ENCODE measurements around the gene STX10. TPM values are rescaled to one million over a fixed set of nuclear protein-coding genes. Genes with fewer than 3 reads are reported as not detected.

The STX10 gene
- total RNA-seq, 2 experiments from 2014 or later = 41.6 to 67.8 TPM

- TF ChIP-seq EZH2phosphoT487 (IDR thresholded peaks at IDR 0.05; ENCODE audit: borderline replicate concordance, low read depth, low read length) (no peak), CTCF (conservative IDR thresholded peaks at IDR 0.05; ENCODE audit: low read length) (no peak)
- Histone ChIP-seq H2AFZ (ENCODE audit: low read length) (no peak overlapping the region), H4K20me1 (ENCODE audit: insufficient read depth, low read length) (no peaks in the 10 kb centered on the region; the same call in 1 of the 2 replicates), H3K9me3 (ENCODE audit: low read length) (no peaks in the 10 kb centered on the region), H3K4me1 (ENCODE audit: insufficient read depth, low read length, poor library complexity, severe bottlenecking) (no peaks in the 10 kb centered on the region), H3K4me3 (ENCODE audit: low read depth, low read length, poor library complexity, severe bottlenecking) (no peak overlapping the region), H3K79me2 (ENCODE audit: insufficient read depth, low read depth, low read length) (peaks cover 12% of the 10 kb centered on the region; the same call in 1 of the 2 replicates), H3K36me3 (ENCODE audit: insufficient read depth, low read length) (peaks cover 82% of the 10 kb centered on the region), H3K4me2 (ENCODE audit: low read length) (no peak overlapping the region), H3K9me2 (ENCODE audit: insufficient read depth, low read length) (no peaks in the 10 kb centered on the region), H3K27ac (ENCODE audit: low read depth, low read length, poor library complexity, severe bottlenecking) (no peak overlapping the region)
- no peak for DNase-seq (ENCODE audit: low spot score)
- BruUV-seq (replicated peaks) = no TSS peak
- ChIA-PET POLR2A (interaction anchor here (1.3 kb wide), 1 partner anchor 10 kb away, joined by 3 read pairs; no protein-coding TSS in a partner anchor), CTCF (ENCODE audit: unreplicated experiment) (no interaction called here)
- intact Hi-C loops (cut with micrococcal nuclease; ENCODE audit: unreplicated experiment) = no loop called here
Observed at GRCh38 chr19:13133241-13133870, 16.8 kb downstream of the STX10 start.

GRCh38 chr19:13132471-13133180 lies 17.5 kb downstream of the STX10 start:
- Histone ChIP-seq H3K79me2 (ENCODE audit: insufficient read depth, low read depth, low read length) (peaks cover 13% of the 10 kb centered on the region; the same call in 1 of the 2 replicates), H3K4me2 (ENCODE audit: low read length) (no peak overlapping the region), H3K4me3 (ENCODE audit: low read depth, low read length, poor library complexity, severe bottlenecking) (no peak overlapping the region), H3K9me2 (ENCODE audit: insufficient read depth, low read length) (no peaks in the 10 kb centered on the region), H2AFZ (ENCODE audit: low read length) (no peak overlapping the region), H3K36me3 (ENCODE audit: insufficient read depth, low read length) (peaks cover 82% of the 10 kb centered on the region), H3K9me3 (ENCODE audit: low read length) (no peaks in the 10 kb centered on the region), H3K4me1 (ENCODE audit: insufficient read depth, low read length, poor library complexity, severe bottlenecking) (no peaks in the 10 kb centered on the region), H4K20me1 (ENCODE audit: insufficient read depth, low read length) (no peaks in the 10 kb centered on the region; the same call in 1 of the 2 replicates), H3K27ac (ENCODE audit: low read depth, low read length, poor library complexity, severe bottlenecking) (no peak overlapping the region)
- ChIA-PET CTCF (ENCODE audit: unreplicated experiment) (no interaction called here), POLR2A (interaction anchor here (0.7 to 1.3 kb wide), 2 partner anchors 9 to 90 kb away, joined by 3 to 6 read pairs; no protein-coding TSS in a partner anchor)
- BruUV-seq (replicated peaks) = no TSS peak
- DNase-seq (ENCODE audit: low spot score) = no peak
- intact Hi-C loops (cut with micrococcal nuclease; ENCODE audit: unreplicated experiment) = no loop called here
- TF ChIP-seq EZH2phosphoT487 (IDR thresholded peaks at IDR 0.05; ENCODE audit: borderline replicate concordance, low read depth, low read length) (no peak), CTCF (conservative IDR thresholded peaks at IDR 0.05; ENCODE audit: low read length) (no peak)

All from OCI-LY7 (cell line).